ENCODE data around the gene TPST1.

Gene TPST1

DNA sequence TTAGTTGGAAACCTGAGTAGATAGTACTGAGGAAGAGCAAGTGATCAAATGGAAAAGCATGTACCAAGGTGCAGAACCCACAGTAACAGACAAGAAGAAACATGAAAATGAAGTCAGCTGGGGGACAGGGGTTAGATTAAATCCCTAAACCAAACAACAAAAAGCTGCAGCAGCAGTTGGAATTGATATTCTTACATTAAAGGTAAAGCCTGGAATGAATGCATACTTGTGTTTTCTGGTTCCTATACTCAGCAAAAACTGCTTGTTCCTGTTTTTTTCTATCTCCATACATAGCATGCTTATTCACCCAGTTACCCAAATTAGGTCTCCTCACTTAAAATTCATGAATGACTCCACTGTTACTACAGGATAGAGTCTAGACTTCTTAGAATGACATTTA, 92.4 kb downstream of the TPST1 start:
- Histone ChIP-seq H4K20me1 (ENCODE audit: insufficient read depth, low read length, poor library complexity, severe bottlenecking) (no peaks in the 10 kb centered on the region), H3F3A (ENCODE audit: low read depth) (no peaks in the 10 kb centered on the region), H3K27me3 (ENCODE audit: insufficient read depth, low read length, poor library complexity, severe bottlenecking) (no peaks in the 10 kb centered on the region), H3K9ac (ENCODE audit: low read depth, low read length, poor library complexity, severe bottlenecking) (no peak overlapping the region), H3K4me3 (ENCODE audit: low read length, poor library complexity, severe bottlenecking) (no peak overlapping the region), H3K4me1 (ENCODE audit: insufficient read depth, low read length, poor library complexity, severe bottlenecking) (no peaks in the 10 kb centered on the region), H3K9me2 (replicated peaks; ENCODE audit: low read depth, low read length) (no peaks in the 10 kb centered on the region), H3K36me3 (ENCODE audit: insufficient read depth, low read length) (no peaks in the 10 kb centered on the region), H3K4me2 (ENCODE audit: low read depth, low read length, poor library complexity, severe bottlenecking) (no peak overlapping the region), H3K9me3 (ENCODE audit: insufficient read depth, low read depth, low read length) (peaks cover 13% of the 10 kb centered on the region), H3K79me2 (ENCODE audit: insufficient read depth, low read length) (no peaks in the 10 kb centered on the region), H2AFZ (ENCODE audit: low read length) (no peak overlapping the region)
- TF ChIP-seq CTCF (conservative IDR thresholded peaks at IDR 0.05; ENCODE audit: low read length): no peak
- no peak for TF ChIP-seq EZH2phosphoT487 (IDR thresholded peaks at IDR 0.05; ENCODE audit: borderline replicate concordance)

DNA sequence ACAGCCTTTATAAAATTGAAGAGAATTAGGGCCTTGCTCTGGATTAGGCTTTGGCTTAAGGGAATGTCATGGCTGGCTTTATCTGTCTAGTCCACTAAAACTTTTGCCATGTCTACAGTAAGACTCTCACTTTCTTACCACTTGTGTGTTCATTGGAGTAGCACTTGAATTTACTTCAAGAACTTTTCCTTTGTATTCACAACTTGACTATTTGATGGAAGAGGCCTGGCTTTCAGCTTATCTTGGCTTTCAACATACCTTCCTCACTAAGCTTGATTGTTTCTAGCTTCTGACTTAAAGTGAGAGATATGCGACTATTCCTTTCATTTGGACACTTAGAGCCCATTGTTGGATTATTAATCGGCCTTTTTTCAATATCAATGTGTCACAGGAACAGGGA, 96.1 kb downstream of the TPST1 start:
- Histone ChIP-seq H3K9me3 (ENCODE audit: insufficient read depth, low read depth, low read length) (peaks cover 13% of the 10 kb centered on the region), H2AFZ (ENCODE audit: low read length) (no peak overlapping the region), H3K27me3 (ENCODE audit: insufficient read depth, low read length, poor library complexity, severe bottlenecking) (no peaks in the 10 kb centered on the region), H3K79me2 (ENCODE audit: insufficient read depth, low read length) (no peaks in the 10 kb centered on the region), H3F3A (ENCODE audit: low read depth) (no peaks in the 10 kb centered on the region), H3K9me2 (replicated peaks; ENCODE audit: low read depth, low read length) (no peaks in the 10 kb centered on the region), H3K9ac (ENCODE audit: low read depth, low read length, poor library complexity, severe bottlenecking) (no peak overlapping the region), H3K4me3 (ENCODE audit: low read length, poor library complexity, severe bottlenecking) (no peak overlapping the region), H4K20me1 (ENCODE audit: insufficient read depth, low read length, poor library complexity, severe bottlenecking) (no peaks in the 10 kb centered on the region), H3K4me1 (ENCODE audit: insufficient read depth, low read length, poor library complexity, severe bottlenecking) (no peaks in the 10 kb centered on the region), H3K4me2 (ENCODE audit: low read depth, low read length, poor library complexity, severe bottlenecking) (no peak overlapping the region), H3K36me3 (ENCODE audit: insufficient read depth, low read length) (no peaks in the 10 kb centered on the region)
- TF ChIP-seq EZH2phosphoT487 (IDR thresholded peaks at IDR 0.05; ENCODE audit: borderline replicate concordance): no peak
- no peak for TF ChIP-seq CTCF (conservative IDR thresholded peaks at IDR 0.05; ENCODE audit: low read length)

GRCh38 chr7:66301737-66302136, 96.6 kb downstream of the TPST1 start:
- no peak overlapping the region for H2AFZ ChIP-seq (ENCODE audit: low read length)
- H3K4me1 ChIP-seq (ENCODE audit: insufficient read depth, low read length, poor library complexity, severe bottlenecking): no peaks in the 10 kb centered on the region
- TF ChIP-seq CTCF (conservative IDR thresholded peaks at IDR 0.05; ENCODE audit: low read length) (no peak), EZH2phosphoT487 (IDR thresholded peaks at IDR 0.05; ENCODE audit: borderline replicate concordance) (no peak)
- no peaks in the 10 kb centered on the region for H4K20me1 ChIP-seq (ENCODE audit: insufficient read depth, low read length, poor library complexity, severe bottlenecking)
- H3F3A ChIP-seq (ENCODE audit: low read depth): no peaks in the 10 kb centered on the region
- no peak overlapping the region for H3K4me2 ChIP-seq (ENCODE audit: low read depth, low read length, poor library complexity, severe bottlenecking)
- H3K4me3 ChIP-seq (ENCODE audit: low read length, poor library complexity, severe bottlenecking): no peak overlapping the region
- H3K9me3 ChIP-seq (ENCODE audit: insufficient read depth, low read depth, low read length): peaks cover 13% of the 10 kb centered on the region
- no peaks in the 10 kb centered on the region for H3K9me2 ChIP-seq (replicated peaks; ENCODE audit: low read depth, low read length)
- no peaks in the 10 kb centered on the region for H3K27me3 ChIP-seq (ENCODE audit: insufficient read depth, low read length, poor library complexity, severe bottlenecking)
- no peaks in the 10 kb centered on the region for H3K36me3 ChIP-seq (ENCODE audit: insufficient read depth, low read length)
- no peak overlapping the region for H3K9ac ChIP-seq (ENCODE audit: low read depth, low read length, poor library complexity, severe bottlenecking)
- H3K79me2 ChIP-seq (ENCODE audit: insufficient read depth, low read length): no peaks in the 10 kb centered on the region
